IPS-15b (cell line): ENCODE results near the gene SERPINB5.

ENCODE experiments used
- H3K27me3 ChIP-seq: one replicate; pipeline ENCODE4 v1.6.1; 2013; ENCODE audit warnings: low read length; ENCODE audit not compliant: control insufficient read depth, insufficient read depth
- H3K36me3 ChIP-seq: one replicate; pipeline ENCODE4 v1.6.1; 2013; ENCODE audit warnings: low read length; ENCODE audit not compliant: control insufficient read depth, insufficient read depth
- H3K4me1 ChIP-seq: one replicate; pipeline ENCODE4 v1.6.1; 2013; ENCODE audit warnings: mild to moderate bottlenecking, low read length; ENCODE audit not compliant: control insufficient read depth, insufficient read depth
- H3K4me3 ChIP-seq: one replicate; pipeline ENCODE4 v1.5.1; 2013; ENCODE audit warnings: low read depth, low read length
- H3K9ac ChIP-seq: one replicate; pipeline ENCODE4 v1.6.1; 2013; ENCODE audit warnings: low read depth, mild to moderate bottlenecking, low read length
- H3K9me3 ChIP-seq: one replicate; pipeline ENCODE4 v1.6.1; 2013; ENCODE audit warnings: mild to moderate bottlenecking, low read length; ENCODE audit not compliant: control insufficient read depth, insufficient read depth

SERPINB5 gene

GRCh38 chr18:63476668-63477067 is at the start of gene SERPINB5:
Gene SERPINB5 (plus strand): TSS chr18:63476958. CDS start chr18:63484429, 7,471 bp downstream.
- Histone ChIP-seq H3K4me1 (no peaks in the 10 kb centered on the region), H3K4me3 (no peak within 1 kb of the TSS), H3K9ac (no peak within 1 kb of the TSS), H3K36me3 (no peaks in the 10 kb centered on the region), H3K27me3 (no peaks in the 10 kb centered on the region), H3K9me3 (no peaks in the 10 kb centered on the region)

GRCh38 chr18:63427558-63427957 is 49.2 kb upstream of the SERPINB5 start:
- Histone ChIP-seq H3K9me3 (no peaks in the 10 kb centered on the region), H3K4me1 (no peaks in the 10 kb centered on the region), H3K36me3 (no peaks in the 10 kb centered on the region), H3K9ac (no peak overlapping the region), H3K4me3 (no peak overlapping the region), H3K27me3 (no peaks in the 10 kb centered on the region)

GRCh38 chr18:63430526-63430925 is 46.2 kb upstream of the SERPINB5 start:
- H3K4me3 ChIP-seq: no peak overlapping the region
- H3K9me3 ChIP-seq: no peaks in the 10 kb centered on the region
- H3K4me1 ChIP-seq: no peaks in the 10 kb centered on the region
- no peaks in the 10 kb centered on the region for H3K36me3 ChIP-seq
- H3K9ac ChIP-seq: no peak overlapping the region
- H3K27me3 ChIP-seq: no peaks in the 10 kb centered on the region

- Histone ChIP-seq H3K36me3 (no peaks in the 10 kb centered on the region), H3K27me3 (no peaks in the 10 kb centered on the region), H3K4me3 (no peak overlapping the region), H3K9me3 (no peaks in the 10 kb centered on the region), H3K9ac (no peak overlapping the region), H3K4me1 (no peaks in the 10 kb centered on the region)
These were observed 45.6 kb upstream of the SERPINB5 start for GRCh38 chr18:63431180-63431579.

- H3K36me3 ChIP-seq: no peaks in the 10 kb centered on the region
- H3K4me1 ChIP-seq: no peaks in the 10 kb centered on the region
These were observed 43.4 kb upstream of the SERPINB5 start for GRCh38 chr18:63433334-63433866.

GRCh38 chr18:63438181-63438580 is 38.6 kb upstream of the SERPINB5 start:
- Histone ChIP-seq H3K9ac (no peak overlapping the region), H3K4me3 (no peak overlapping the region), H3K36me3 (no peaks in the 10 kb centered on the region)

More at GRCh38 chr18:63433334-63433866, 43.4 kb upstream of the SERPINB5 start:
- H3K4me3 ChIP-seq: no peak overlapping the region
- no peaks in the 10 kb centered on the region for H3K27me3 ChIP-seq
- no peak overlapping the region for H3K9ac ChIP-seq
- H3K9me3 ChIP-seq: no peaks in the 10 kb centered on the region

GRCh38 chr18:63439334-63439733 is 37.4 kb upstream of the SERPINB5 start:
- Histone ChIP-seq H3K27me3 (no peaks in the 10 kb centered on the region), H3K36me3 (no peaks in the 10 kb centered on the region), H3K9ac (no peak overlapping the region), H3K4me3 (no peak overlapping the region), H3K4me1 (no peaks in the 10 kb centered on the region), H3K9me3 (no peaks in the 10 kb centered on the region)

More at GRCh38 chr18:63438181-63438580, 38.6 kb upstream of the SERPINB5 start:
- H3K9me3 ChIP-seq: no peaks in the 10 kb centered on the region
- H3K4me1 ChIP-seq: no peaks in the 10 kb centered on the region
- H3K27me3 ChIP-seq: no peaks in the 10 kb centered on the region

GRCh38 chr18:63440219-63440618 is 36.5 kb upstream of the SERPINB5 start:
- Histone ChIP-seq H3K9ac (no peak overlapping the region), H3K36me3 (no peaks in the 10 kb centered on the region), H3K27me3 (no peaks in the 10 kb centered on the region), H3K9me3 (no peaks in the 10 kb centered on the region), H3K4me1 (peaks cover 2% of the 10 kb centered on the region), H3K4me3 (no peak overlapping the region)

- Histone ChIP-seq H3K4me1 (peaks cover 2% of the 10 kb centered on the region), H3K4me3 (no peak overlapping the region), H3K9me3 (no peaks in the 10 kb centered on the region), H3K36me3 (no peaks in the 10 kb centered on the region), H3K27me3 (no peaks in the 10 kb centered on the region), H3K9ac (no peak overlapping the region)
These were observed 35.9 kb upstream of the SERPINB5 start for GRCh38 chr18:63440881-63441280.

- H3K4me1 ChIP-seq: peaks cover 2% of the 10 kb centered on the region
These were observed 32.9 kb upstream of the SERPINB5 start for GRCh38 chr18:63443829-63444228.

GRCh38 chr18:63444580-63444979 is 32.2 kb upstream of the SERPINB5 start:
- Histone ChIP-seq H3K27me3 (no peaks in the 10 kb centered on the region), H3K4me3 (no peak overlapping the region), H3K9me3 (no peaks in the 10 kb centered on the region), H3K9ac (no peak overlapping the region), H3K4me1 (peaks cover 2% of the 10 kb centered on the region), H3K36me3 (no peaks in the 10 kb centered on the region)

More at GRCh38 chr18:63443829-63444228, 32.9 kb upstream of the SERPINB5 start:
- Histone ChIP-seq H3K9me3 (no peaks in the 10 kb centered on the region), H3K4me3 (no peak overlapping the region), H3K27me3 (no peaks in the 10 kb centered on the region), H3K9ac (no peak overlapping the region), H3K36me3 (no peaks in the 10 kb centered on the region)

GRCh38 chr18:63445037-63445436 is 31.7 kb upstream of the SERPINB5 start:
- H3K9ac ChIP-seq: no peak overlapping the region

More at GRCh38 chr18:63445037-63445436, 31.7 kb upstream of the SERPINB5 start:
- no peak overlapping the region for H3K4me3 ChIP-seq
- no peaks in the 10 kb centered on the region for H3K9me3 ChIP-seq
- H3K27me3 ChIP-seq: no peaks in the 10 kb centered on the region
- no peaks in the 10 kb centered on the region for H3K36me3 ChIP-seq
- H3K4me1 ChIP-seq: peaks cover 2% of the 10 kb centered on the region
